Endothelial cell of umbilical vein (primary cell): ENCODE measurements around the gene PHF1. TPM values are rescaled to one million over a fixed set of nuclear protein-coding genes. Genes with fewer than 3 reads are reported as not detected.

Experiments
- BruUV-seq: library from RNA; stranded (reverse); fragments of 400-500 nt; replicated peaks from 2 replicates; lab custom pipeline; 2021; lab: Mats Ljungman, UMichigan
- CTCF ChIA-PET: fragments of 300-600, 350-600 bp; sonication (Branson Sonifier 250); formaldehyde crosslinking; loops from one replicate; lab custom pipeline; 2021; ENCODE audit warnings: antibody characterized with exemption, inconsistent platforms; lab: Charles Lee
- POLR2A ChIA-PET: fragments of 300-600, 350-600 bp; sonication (Branson Sonifier 250); formaldehyde crosslinking; loops from one replicate; lab custom pipeline; 2021; ENCODE audit warnings: antibody characterized with exemption, inconsistent platforms; lab: Charles Lee
- DNase-seq: peaks from one replicate; pipeline ENCODE4 v3.0.0-alpha.2; 2011; ENCODE audit warnings: low read depth, low spot score
- FAIRE-seq: peaks from 2 replicates; lab custom pipeline; 2011; peaks lifted over from hg19 to GRCh38; lab: Jason Lieb, UNC
- H2AFZ ChIP-seq: 2 replicates; pipeline ENCODE4 v1.6.0; 2012; ENCODE audit warnings: low read depth, low read length, control low read depth, inconsistent platforms
- H3K27ac ChIP-seq: 2 replicates; pipeline ENCODE4 v1.5.1; 2011; ENCODE audit warnings: low read depth, mild to moderate bottlenecking, control low read depth, low read length, moderate library complexity; ENCODE audit not compliant: insufficient read depth
- H3K27me3 ChIP-seq, 2 experiments: 2 replicates each; pipeline versions ENCODE4 v1.6.0 to v1.6.1; 2011; ENCODE audit warnings: low read length in 2 of 2, mixed read lengths in 1 of 2; ENCODE audit not compliant: control insufficient read depth in 2 of 2, insufficient read depth in 2 of 2
- H3K36me3 ChIP-seq, 2 experiments: 2 replicates in 1 of 2; 3 replicates in 1 of 2; pipeline ENCODE4 v1.5.1; 2011; ENCODE audit warnings: low read length in 2 of 2, mild to moderate bottlenecking in 1 of 2, moderate library complexity in 1 of 2; ENCODE audit not compliant: control insufficient read depth in 2 of 2, insufficient read depth in 2 of 2; ENCODE audit errors: extremely low read depth in 1 of 2
- H3K4me1 ChIP-seq: 3 replicates; pipeline ENCODE4 v1.5.1; 2011; ENCODE audit warnings: mild to moderate bottlenecking, low read length; ENCODE audit not compliant: control insufficient read depth, insufficient read depth; ENCODE audit errors: extremely low read depth
- H3K4me2 ChIP-seq: 2 replicates; pipeline ENCODE4 v1.6.1; 2011; ENCODE audit warnings: low read length, control low read depth, mixed read lengths; ENCODE audit not compliant: insufficient read depth
- H3K4me3 ChIP-seq, 3 experiments: fragments of 200-600 bp in 1 of 3; sonication (generic), shearing (Covaris generic) in 1 of 3; replicated peaks in 1 of 3; 2 replicates each; pipeline ENCODE4 v1.5.1; 2011 to 2016; ENCODE audit warnings: control low read depth in 3 of 3, low read length in 3 of 3, mild to moderate bottlenecking in 2 of 3, inconsistent platforms in 1 of 3, low read depth in 1 of 3, moderate library complexity in 1 of 3; ENCODE audit not compliant: insufficient read depth in 1 of 3
- H3K79me2 ChIP-seq: 2 replicates; pipeline ENCODE4 v1.6.0; 2012; ENCODE audit warnings: low read length, inconsistent platforms; ENCODE audit not compliant: control insufficient read depth, insufficient read depth
- H3K9ac ChIP-seq: replicated peaks from 2 replicates; pipeline ENCODE3; 2011; ENCODE audit warnings: low read length, control low read depth; ENCODE audit not compliant: insufficient read depth; ENCODE audit errors: extremely low read depth
- H3K9me1 ChIP-seq: replicated peaks from 3 replicates; pipeline ENCODE4 v1.6.0; 2011; ENCODE audit warnings: mild to moderate bottlenecking, low read length; ENCODE audit not compliant: control insufficient read depth, insufficient read depth; ENCODE audit errors: extremely low read depth
- H3K9me3 ChIP-seq: replicated peaks from 2 replicates; pipeline ENCODE4 v1.5.1; 2012; ENCODE audit warnings: low read length, inconsistent platforms; ENCODE audit not compliant: control insufficient read depth, insufficient read depth
- H4K20me1 ChIP-seq: replicated peaks from 2 replicates; pipeline ENCODE3; 2011; ENCODE audit warnings: mild to moderate bottlenecking, low read length; ENCODE audit not compliant: control insufficient read depth, insufficient read depth; ENCODE audit errors: extremely low read depth
- EZH2 ChIP-seq: IDR thresholded peaks from 2 replicates; pipeline ENCODE4 v1.6.1; 2012; ENCODE audit warnings: borderline replicate concordance, low read depth, mild to moderate bottlenecking, moderate library complexity, low read length, inconsistent platforms; ENCODE audit not compliant: severe bottlenecking
- FOS ChIP-seq: IDR thresholded peaks from 2 replicates; pipeline ENCODE4 v1.6.1; 2011; ENCODE audit warnings: mild to moderate bottlenecking, low read length, moderate library complexity, borderline replicate concordance; ENCODE audit not compliant: insufficient read depth
- GATA2 ChIP-seq: IDR thresholded peaks from 2 replicates; pipeline ENCODE4 v1.7.0; 2011; ENCODE audit warnings: low read depth, mild to moderate bottlenecking, moderate library complexity, mixed read lengths, low read length; ENCODE audit not compliant: insufficient read length, insufficient read depth
- JUN ChIP-seq: IDR thresholded peaks from 2 replicates; pipeline ENCODE4 v1.6.1; 2011; ENCODE audit warnings: borderline replicate concordance, low read depth; ENCODE audit not compliant: insufficient read length, insufficient read depth
- MYC ChIP-seq: IDR thresholded peaks from one replicate; pipeline ENCODE4 v1.6.1; 2011; ENCODE audit warnings: mild to moderate bottlenecking, low read depth, low read length
- POLR2A ChIP-seq: IDR thresholded peaks from 2 replicates; pipeline ENCODE4 v1.6.1; 2012; ENCODE audit warnings: low read depth, mild to moderate bottlenecking, control low read depth, low read length
- POLR2AphosphoS5 ChIP-seq: IDR thresholded peaks from 2 replicates; pipeline ENCODE4 v1.6.1; 2012; ENCODE audit warnings: low read depth, mild to moderate bottlenecking, control low read depth, low read length, moderate library complexity; ENCODE audit not compliant: insufficient read depth
- dilution Hi-C: fragments of 300-500 bp; cut with MboI; formaldehyde crosslinking; loops from one replicate; pipeline ENCODE4 v1.15.0; 2019; ENCODE audit warnings: low sequenced_read_pairs; ENCODE audit not compliant: extremely low pct_ligation_motif_present
- intact Hi-C: fragments of 100-400 bp; cut with micrococcal nuclease; formaldehyde crosslinking; loops from one replicate; pipeline ENCODE4 v1.10.0; 2022
- polyA plus RNA-seq, 4 experiments: library from polyadenylated mRNA; depleted of rRNA in 3 of 4; stranded (reverse) in 3 of 4; unstranded in 1 of 4; fragments of >200 nt; gene quantifications; 2 replicates each; pipeline versions ENCODE4 v1.2.1 to v1.2.3, GENCODE V29; 2011 to 2012; ENCODE audit warnings: missing spikeins in 1 of 4
- total RNA-seq: library from RNA; stranded (reverse); gene quantifications from 2 replicates; pipeline ENCODE4 v1.2.3, GENCODE V29; 2021
- TF ChIP-seq, protein P1 (sequence below): IDR thresholded peaks from 2 replicates; pipeline ENCODE4 v1.6.1; 2011; ENCODE audit not compliant: insufficient read depth, insufficient read length
- TF ChIP-seq, protein P2 (sequence below), 2 donors: IDR thresholded peaks; 1 replicate in 1 of 2; 2 replicates in 1 of 2; pipeline ENCODE4 v1.5.1; 2011; ENCODE audit warnings: low read length in 2 of 2, mild to moderate bottlenecking in 2 of 2, moderate library complexity in 2 of 2, control low read depth in 1 of 2, inconsistent platforms in 1 of 2, low read depth in 1 of 2; ENCODE audit not compliant: insufficient read depth in 1 of 2; ENCODE audit errors: extremely low read depth in 1 of 2

The PHF1 gene
- total and polyA plus RNA-seq, 2 donors (not counting 3 experiments of a cell fraction or from before 2014, with no cell fraction given): 32.5 to 53.1 TPM

DNA sequence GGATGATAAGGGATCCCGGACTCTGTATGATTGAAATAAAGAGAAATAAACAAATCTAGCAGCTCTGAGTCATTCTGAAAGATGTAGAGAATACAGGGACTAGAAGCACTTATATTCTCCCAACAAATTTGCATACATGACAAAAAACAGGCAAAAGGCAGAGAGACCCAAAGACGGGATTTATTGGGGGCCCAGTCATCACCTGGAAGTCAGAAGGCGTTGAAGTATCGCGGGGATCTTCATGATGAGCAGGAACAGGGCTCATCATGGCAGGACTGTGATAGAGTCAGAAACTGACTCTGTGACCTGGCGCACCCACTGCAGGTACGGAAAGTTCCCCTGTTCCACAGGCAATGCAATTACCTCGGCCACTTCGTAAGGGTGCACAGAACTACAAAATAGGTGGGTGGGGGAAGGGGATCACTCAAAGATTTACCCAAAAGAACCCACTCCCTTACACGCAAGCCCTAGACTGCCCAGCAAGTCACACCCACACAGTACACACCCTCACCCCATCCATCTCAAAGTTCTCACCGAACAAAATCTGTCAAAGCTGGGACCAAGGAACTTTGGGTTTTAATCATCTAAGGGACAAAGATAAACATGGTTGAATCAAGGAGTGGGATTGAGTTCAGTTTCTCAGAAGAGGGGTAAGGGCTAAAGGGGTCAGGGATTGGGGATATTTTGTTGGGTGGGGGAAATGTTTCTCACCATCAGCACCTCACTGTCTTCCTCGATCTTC, 5.7 kb downstream of the PHF1 start:
- Histone ChIP-seq H3K9me3 (no peaks in the 10 kb centered on the region), H3K4me3 (peak overlapping the region in 2 of 3 experiments; percentile 50 to 63), H3K27me3 (peaks cover under 1 to 3% of the 10 kb centered on the region in 2 experiments), H3K9me1 (no peaks in the 10 kb centered on the region), H3K79me2 (peaks cover 12% of the 10 kb centered on the region), H3K36me3 (peaks cover 0 to 22% of the 10 kb centered on the region in 2 experiments), H4K20me1 (no peaks in the 10 kb centered on the region), H2AFZ (no peak overlapping the region), H3K27ac (no peak overlapping the region), H3K4me1 (peaks cover 21% of the 10 kb centered on the region), H3K4me2 (peak overlapping the region; percentile 70), H3K9ac (no peak overlapping the region)
- POLR2A ChIA-PET: no interaction called here
- FAIRE-seq: no peak
- BruUV-seq: no TSS peak
- DNase-seq: no peak
- intact Hi-C loops (loop anchor here (1.0 to 10.0 kb wide), 2 partner anchors 9 to 442 kb away; no protein-coding TSS in a partner anchor), dilution Hi-C loops (no loop called here)
- CTCF ChIA-PET: interaction anchor here (4.7 kb wide), 1 partner anchor 9 kb away, joined by 14 read pairs; no protein-coding TSS in a partner anchor
- TF ChIP-seq JUN: no peak
- TF ChIP-seq POLR2AphosphoS5: no peak
- TF ChIP-seq GATA2: no peak
- TF ChIP-seq, protein P1, sequence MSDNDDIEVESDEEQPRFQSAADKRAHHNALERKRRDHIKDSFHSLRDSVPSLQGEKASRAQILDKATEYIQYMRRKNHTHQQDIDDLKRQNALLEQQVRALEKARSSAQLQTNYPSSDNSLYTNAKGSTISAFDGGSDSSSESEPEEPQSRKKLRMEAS: no peak
- no peak for TF ChIP-seq POLR2A
- TF ChIP-seq MYC: no peak
- TF ChIP-seq, protein P2, sequence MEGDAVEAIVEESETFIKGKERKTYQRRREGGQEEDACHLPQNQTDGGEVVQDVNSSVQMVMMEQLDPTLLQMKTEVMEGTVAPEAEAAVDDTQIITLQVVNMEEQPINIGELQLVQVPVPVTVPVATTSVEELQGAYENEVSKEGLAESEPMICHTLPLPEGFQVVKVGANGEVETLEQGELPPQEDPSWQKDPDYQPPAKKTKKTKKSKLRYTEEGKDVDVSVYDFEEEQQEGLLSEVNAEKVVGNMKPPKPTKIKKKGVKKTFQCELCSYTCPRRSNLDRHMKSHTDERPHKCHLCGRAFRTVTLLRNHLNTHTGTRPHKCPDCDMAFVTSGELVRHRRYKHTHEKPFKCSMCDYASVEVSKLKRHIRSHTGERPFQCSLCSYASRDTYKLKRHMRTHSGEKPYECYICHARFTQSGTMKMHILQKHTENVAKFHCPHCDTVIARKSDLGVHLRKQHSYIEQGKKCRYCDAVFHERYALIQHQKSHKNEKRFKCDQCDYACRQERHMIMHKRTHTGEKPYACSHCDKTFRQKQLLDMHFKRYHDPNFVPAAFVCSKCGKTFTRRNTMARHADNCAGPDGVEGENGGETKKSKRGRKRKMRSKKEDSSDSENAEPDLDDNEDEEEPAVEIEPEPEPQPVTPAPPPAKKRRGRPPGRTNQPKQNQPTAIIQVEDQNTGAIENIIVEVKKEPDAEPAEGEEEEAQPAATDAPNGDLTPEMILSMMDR (IDR thresholded peaks at IDR 0.05; ENCODE audit: extremely low read depth in 1 of 2, insufficient read depth in 1 of 2, low read depth in 1 of 2, low read length in 2 of 2): no peak
- TF ChIP-seq FOS: no peak
- no peak for TF ChIP-seq EZH2
